Trophoblast cell (in vitro differentiated cells and primary cell): ENCODE results near the gene RIC3.

ENCODE experiments used
- DNase-seq, 2 donors: peaks; one replicate each; pipeline ENCODE4 v3.0.0-alpha.2; 2016
- H2AFZ ChIP-seq: 2 replicates; pipeline ENCODE4 v1.6.1; 2013; ENCODE audit warnings: low read length, moderate library complexity, mild to moderate bottlenecking; ENCODE audit not compliant: insufficient read depth, poor library complexity
- H2AK5ac ChIP-seq: 2 replicates; pipeline ENCODE4 v1.6.1; 2013; ENCODE audit warnings: mild to moderate bottlenecking, low read length
- H2BK120ac ChIP-seq: 2 replicates; pipeline ENCODE4 v1.6.1; 2013; ENCODE audit warnings: low read length, mild to moderate bottlenecking, moderate library complexity; ENCODE audit not compliant: insufficient read depth, poor library complexity
- H2BK12ac ChIP-seq: 2 replicates; pipeline ENCODE4 v1.6.1; 2013; ENCODE audit warnings: mild to moderate bottlenecking, low read length, moderate library complexity
- H2BK5ac ChIP-seq: 2 replicates; pipeline ENCODE4 v1.6.1; 2013; ENCODE audit warnings: low read length, low read depth, moderate library complexity, mild to moderate bottlenecking; ENCODE audit not compliant: poor library complexity
- H3K14ac ChIP-seq: 2 replicates; pipeline ENCODE4 v1.6.1; 2013; ENCODE audit warnings: mild to moderate bottlenecking, low read length
- H3K18ac ChIP-seq: 2 replicates; pipeline ENCODE4 v1.6.1; 2013; ENCODE audit warnings: mild to moderate bottlenecking, low read length
- H3K23ac ChIP-seq: 2 replicates; pipeline ENCODE4 v1.6.1; 2013; ENCODE audit warnings: low read length
- H3K27ac ChIP-seq: 2 replicates; pipeline ENCODE4 v1.5.1; 2013; ENCODE audit warnings: low read depth, mild to moderate bottlenecking, inconsistent platforms, low read length, moderate library complexity
- H3K27me3 ChIP-seq: 2 replicates; pipeline ENCODE4 v1.6.1; 2013; ENCODE audit warnings: inconsistent platforms, mild to moderate bottlenecking, low read length, moderate library complexity; ENCODE audit not compliant: insufficient read depth
- H3K36me3 ChIP-seq, 2 experiments: 1 replicate in 1 of 2; 2 replicates in 1 of 2; pipeline ENCODE4 v1.6.1; 2013; ENCODE audit warnings: low read length in 2 of 2, mild to moderate bottlenecking in 2 of 2, moderate library complexity in 1 of 2; ENCODE audit not compliant: insufficient read depth in 2 of 2, control insufficient read depth in 1 of 2
- H3K4ac ChIP-seq: 2 replicates; pipeline ENCODE4 v1.6.1; 2013; ENCODE audit warnings: low read depth, mild to moderate bottlenecking, low read length, moderate library complexity
- H3K4me1 ChIP-seq, 2 experiments: 1 replicate in 1 of 2; 2 replicates in 1 of 2; pipeline ENCODE4 v1.6.1; 2013; ENCODE audit warnings: low read length in 2 of 2, mild to moderate bottlenecking in 2 of 2, moderate library complexity in 1 of 2; ENCODE audit not compliant: insufficient read depth in 2 of 2, control insufficient read depth in 1 of 2
- H3K4me2 ChIP-seq: 2 replicates; pipeline ENCODE4 v1.6.1; 2013; ENCODE audit warnings: inconsistent platforms, mild to moderate bottlenecking, low read length, moderate library complexity
- H3K4me3 ChIP-seq: 2 replicates; pipeline ENCODE4 v1.5.1; 2013; ENCODE audit warnings: mild to moderate bottlenecking, low read depth, low read length, inconsistent platforms
- H3K79me1 ChIP-seq: one replicate; pipeline ENCODE4 v1.6.1; 2013; ENCODE audit warnings: low read length
- H3K79me2 ChIP-seq: 2 replicates; pipeline ENCODE4 v1.6.1; 2013; ENCODE audit warnings: low read length, mild to moderate bottlenecking; ENCODE audit not compliant: control insufficient read depth, insufficient read depth, poor library complexity
- H3K9ac ChIP-seq: 2 replicates; pipeline ENCODE4 v1.6.1; 2013; ENCODE audit warnings: mild to moderate bottlenecking, low read length
- H3K9me3 ChIP-seq: 2 replicates; pipeline ENCODE4 v1.6.1; 2013; ENCODE audit warnings: low read depth, mild to moderate bottlenecking, control low read depth, inconsistent platforms, low read length; ENCODE audit not compliant: insufficient read depth
- H4K12ac ChIP-seq: 2 replicates; pipeline ENCODE4 v1.6.1; 2013; ENCODE audit warnings: low read depth, mild to moderate bottlenecking, low read length, moderate library complexity
- H4K8ac ChIP-seq: 2 replicates; pipeline ENCODE4 v1.6.1; 2013; ENCODE audit warnings: low read depth, mild to moderate bottlenecking, low read length, moderate library complexity
- H4K91ac ChIP-seq: one replicate; pipeline ENCODE4 v1.6.1; 2013; ENCODE audit warnings: low read depth, mild to moderate bottlenecking, low read length, moderate library complexity
- WGBS: extraction: QIAGEN DNeasy Blood & Tissue Kit; methylation state at CpG from one replicate; pipeline ENCODE4 v1.1.7; 2013; ENCODE audit warnings: missing lambda C conversion rate; ENCODE audit not compliant: insufficient read length, insufficient coverage; ENCODE audit errors: extremely low coverage; 5-methylcytosine and 5-hydroxymethylcytosine counted together

Gene RIC3

GRCh38 chr11:8066036-8066910 lies 102.6 kb downstream of the RIC3 start:
- Histone ChIP-seq H3K79me2 (no peaks in the 10 kb centered on the region), H2AK5ac (no peak overlapping the region), H4K91ac (no peak overlapping the region), H3K14ac (no peak overlapping the region), H2BK120ac (no peak overlapping the region), H3K79me1 (no peaks in the 10 kb centered on the region), H4K12ac (no peak overlapping the region), H2BK12ac (no peak overlapping the region), H2BK5ac (no peak overlapping the region), H3K9me3 (no peaks in the 10 kb centered on the region), H3K27ac (no peak overlapping the region), H2AFZ (no peak overlapping the region), H3K27me3 (no peaks in the 10 kb centered on the region), H3K4me3 (no peak overlapping the region), H3K36me3 (no peaks in the 10 kb centered on the region), H3K18ac (no peak overlapping the region), H3K9ac (no peak overlapping the region), H3K4ac (no peak overlapping the region), H3K23ac (no peak overlapping the region), H3K4me2 (no peak overlapping the region), H3K4me1 (no peaks in the 10 kb centered on the region), H4K8ac (no peak overlapping the region)
- WGBS, result no CpG with 5 or more reads among the region's 17 CpGs
- DNase-seq, result no peak

GRCh38 chr11:8065031-8065430 lies 103.8 kb downstream of the RIC3 start:
- Histone ChIP-seq H3K4me3 (no peak overlapping the region), H3K9ac (no peak overlapping the region), H4K12ac (no peak overlapping the region), H2BK12ac (no peak overlapping the region), H3K79me1 (no peaks in the 10 kb centered on the region), H3K79me2 (no peaks in the 10 kb centered on the region), H2BK5ac (no peak overlapping the region), H3K27me3 (no peaks in the 10 kb centered on the region), H4K91ac (no peak overlapping the region), H3K4me1 (no peaks in the 10 kb centered on the region), H3K27ac (no peak overlapping the region), H3K23ac (no peak overlapping the region), H2AFZ (no peak overlapping the region), H3K9me3 (no peaks in the 10 kb centered on the region), H4K8ac (no peak overlapping the region), H2AK5ac (no peak overlapping the region), H3K4me2 (no peak overlapping the region), H3K18ac (no peak overlapping the region), H2BK120ac (no peak overlapping the region), H3K14ac (no peak overlapping the region), H3K36me3 (no peaks in the 10 kb centered on the region), H3K4ac (no peak overlapping the region)
- DNase-seq, result no peak
- WGBS, result no CpG with 5 or more reads among the region's 2 CpGs

GRCh38 chr11:8063324-8063723 lies 105.5 kb downstream of the RIC3 start:
- no peak overlapping the region for H2AFZ ChIP-seq
- no peaks in the 10 kb centered on the region for H3K36me3 ChIP-seq
- H3K18ac ChIP-seq, result no peak overlapping the region
- no peaks in the 10 kb centered on the region for H3K27me3 ChIP-seq
- no CpG with 5 or more reads among the region's 7 CpGs for whole genome bisulfite sequencing
- no peak overlapping the region for H4K12ac ChIP-seq
- H3K27ac ChIP-seq, result no peak overlapping the region
- H3K4me2 ChIP-seq, result no peak overlapping the region
- H3K4me1 ChIP-seq, result no peaks in the 10 kb centered on the region
- H3K23ac ChIP-seq, result no peak overlapping the region
- H3K79me2 ChIP-seq, result no peaks in the 10 kb centered on the region
- H3K4me3 ChIP-seq, result no peak overlapping the region
- H4K91ac ChIP-seq, result no peak overlapping the region
- no peak overlapping the region for H2BK120ac ChIP-seq
- H3K9ac ChIP-seq, result no peak overlapping the region
- no peaks in the 10 kb centered on the region for H3K79me1 ChIP-seq
- H2BK12ac ChIP-seq, result no peak overlapping the region
- no peak overlapping the region for H3K4ac ChIP-seq
- H4K8ac ChIP-seq, result no peak overlapping the region
- no peak overlapping the region for H2BK5ac ChIP-seq
- no peak for DNase-seq
- H2AK5ac ChIP-seq, result no peak overlapping the region
- no peaks in the 10 kb centered on the region for H3K9me3 ChIP-seq
- H3K14ac ChIP-seq, result no peak overlapping the region

- no peaks in the 10 kb centered on the region for H3K36me3 ChIP-seq
- no CpG with 5 or more reads among the region's 13 CpGs for WGBS
These were observed 106.0 kb downstream of the RIC3 start for GRCh38 chr11:8062781-8063257.

More at GRCh38 chr11:8062781-8063257, 106.0 kb downstream of the RIC3 start:
- H4K91ac ChIP-seq, result no peak overlapping the region
- H4K8ac ChIP-seq, result no peak overlapping the region
- H2BK5ac ChIP-seq, result no peak overlapping the region
- no peaks in the 10 kb centered on the region for H3K9me3 ChIP-seq
- no peaks in the 10 kb centered on the region for H3K79me1 ChIP-seq
- no peak overlapping the region for H4K12ac ChIP-seq
- DNase-seq, result no peak
- H3K4ac ChIP-seq, result no peak overlapping the region
- no peaks in the 10 kb centered on the region for H3K27me3 ChIP-seq
- no peak overlapping the region for H3K18ac ChIP-seq
- H2AFZ ChIP-seq, result no peak overlapping the region
- H2AK5ac ChIP-seq, result no peak overlapping the region
- no peak overlapping the region for H3K27ac ChIP-seq
- no peak overlapping the region for H3K14ac ChIP-seq
- no peak overlapping the region for H3K9ac ChIP-seq
- no peaks in the 10 kb centered on the region for H3K79me2 ChIP-seq
- H3K4me1 ChIP-seq, result no peaks in the 10 kb centered on the region
- H2BK120ac ChIP-seq, result no peak overlapping the region
- H3K23ac ChIP-seq, result no peak overlapping the region
- no peak overlapping the region for H3K4me2 ChIP-seq
- no peak overlapping the region for H3K4me3 ChIP-seq
- no peak overlapping the region for H2BK12ac ChIP-seq
